HG03469 (cell line): Measurements from ENCODE around the gene IPO7.
"Not testable (repeated sequence)": the region's sequence is repeated elsewhere in the genome, so short reads cannot be mapped to it uniquely, and the experiment has no call there.

Experiments
- ATAC-seq: cut with Tn5 transposase; IDR thresholded peaks from one replicate; pipeline ENCODE4 v1.9.1; 2021; ENCODE audit warnings: mild to moderate bottlenecking, moderate library complexity, moderate number of reproducible peaks; ENCODE audit not compliant: unreplicated experiment

The IPO7 gene

GRCh38 chr11:9397746-9398680 is 13.6 kb downstream of the IPO7 start:
- ATAC-seq = no peak

- no peak for ATAC-seq
Measured at GRCh38 chr11:9399466-9399865, 15.0 kb downstream of the IPO7 start.

- ATAC-seq = not testable (repeated sequence)
Measured at GRCh38 chr11:9401884-9402283, 17.4 kb downstream of the IPO7 start.

GRCh38 chr11:9428706-9429105 is 44.3 kb downstream of the IPO7 start:
- ATAC-seq = no peak

GRCh38 chr11:9438611-9439010 is 54.2 kb downstream of the IPO7 start:
- ATAC-seq = no peak

GRCh38 chr11:9446230-9446629 is 61.8 kb downstream of the IPO7 start:
- ATAC-seq = no peak

GRCh38 chr11:9448576-9449352 is 64.3 kb downstream of the IPO7 start:
- no peak for ATAC-seq

GRCh38 chr11:9452023-9452422 is 67.6 kb downstream of the IPO7 start:
- ATAC-seq = not testable (repeated sequence)

- no peak for ATAC-seq
Measured at GRCh38 chr11:9455722-9456121, 71.3 kb downstream of the IPO7 start.

GRCh38 chr11:9459667-9460321 is 75.3 kb downstream of the IPO7 start:
- no peak for ATAC-seq

- peak; percentile 76 for ATAC-seq
Measured at GRCh38 chr11:9460322-9461062, 76.0 kb downstream of the IPO7 start, which contains the start of gene ZNF143. Gene ZNF143 (plus strand): TSS chr11:9461012. CDS start chr11:9471309, 10,297 bp downstream.

- ATAC-seq = peak; percentile 29
Measured at GRCh38 chr11:9461063-9461759, 76.8 kb downstream of the IPO7 start.

- ATAC-seq = no peak
Measured at GRCh38 chr11:9461760-9462134, 77.3 kb downstream of the IPO7 start.

- ATAC-seq = no peak
Measured at GRCh38 chr11:9462172-9462799, 77.8 kb downstream of the IPO7 start.

GRCh38 chr11:9462806-9463537 is 78.5 kb downstream of the IPO7 start:
- no peak for ATAC-seq

- no peak for ATAC-seq
Measured at GRCh38 chr11:9470765-9471164, 86.3 kb downstream of the IPO7 start.

- no peak for ATAC-seq
Measured at GRCh38 chr11:9473408-9473807, 89.0 kb downstream of the IPO7 start.

- no peak for ATAC-seq
Measured at GRCh38 chr11:9479899-9480298, 95.4 kb downstream of the IPO7 start.
